Esophagus muscularis mucosa (tissue), 3 donors: ENCODE data around the gene CCNI.

Experiments used
- CTCF ChIP-seq, 3 experiments: fragments of 200-600 bp in 2 of 3; fragments of 450-650 bp in 1 of 3; sonication (generic) in 2 of 3; IDR thresholded peaks; one replicate each; pipeline ENCODE4 v1.5.1; 2017 to 2019; ENCODE audit warnings: antibody characterized with exemption in 3 of 3, mild to moderate bottlenecking in 2 of 3, moderate library complexity in 1 of 3
- POLR2AphosphoS5 ChIP-seq, 2 donors: sonication (generic); formaldehyde crosslinking; IDR thresholded peaks; one replicate each; pipeline ENCODE4 v1.6.1; 2017; ENCODE audit warnings: antibody characterized with exemption in 2 of 2

- TF ChIP-seq CTCF (IDR thresholded peaks at IDR 0.05) (no peak), POLR2AphosphoS5 (IDR thresholded peaks at IDR 0.05) (no peak)
Observed at GRCh38 chr4:77014256-77014655, 61.5 kb downstream of the CCNI start.
